NB4 (cell line): ENCODE measurements around the gene COX6B2.

ENCODE experiments used
- DNase-seq: peaks from one replicate; pipeline ENCODE4 v3.0.0; 2010; ENCODE audit warnings: low read depth
- H3K4me3 ChIP-seq: one replicate; pipeline ENCODE4 v1.5.1; 2011; ENCODE audit warnings: mild to moderate bottlenecking, low read depth, low read length, moderate library complexity
- MYC ChIP-seq: IDR thresholded peaks from 2 replicates; pipeline ENCODE4 v1.6.1; 2011; ENCODE audit warnings: low read depth, low read length
- POLR2A ChIP-seq: IDR thresholded peaks from 2 replicates; pipeline ENCODE4 v1.6.1; 2011; ENCODE audit warnings: mild to moderate bottlenecking; ENCODE audit not compliant: insufficient read length; ENCODE audit errors: extremely low read depth
- TF ChIP-seq, protein P1 (sequence below): IDR thresholded peaks from 2 replicates; pipeline ENCODE4 v1.6.1; 2011; ENCODE audit warnings: low read depth, low read length
- TF ChIP-seq, protein P2 (sequence below): IDR thresholded peaks from one replicate; pipeline ENCODE4 v1.5.1; 2012; ENCODE audit warnings: low read depth, low read length

The COX6B2 gene

DNA sequence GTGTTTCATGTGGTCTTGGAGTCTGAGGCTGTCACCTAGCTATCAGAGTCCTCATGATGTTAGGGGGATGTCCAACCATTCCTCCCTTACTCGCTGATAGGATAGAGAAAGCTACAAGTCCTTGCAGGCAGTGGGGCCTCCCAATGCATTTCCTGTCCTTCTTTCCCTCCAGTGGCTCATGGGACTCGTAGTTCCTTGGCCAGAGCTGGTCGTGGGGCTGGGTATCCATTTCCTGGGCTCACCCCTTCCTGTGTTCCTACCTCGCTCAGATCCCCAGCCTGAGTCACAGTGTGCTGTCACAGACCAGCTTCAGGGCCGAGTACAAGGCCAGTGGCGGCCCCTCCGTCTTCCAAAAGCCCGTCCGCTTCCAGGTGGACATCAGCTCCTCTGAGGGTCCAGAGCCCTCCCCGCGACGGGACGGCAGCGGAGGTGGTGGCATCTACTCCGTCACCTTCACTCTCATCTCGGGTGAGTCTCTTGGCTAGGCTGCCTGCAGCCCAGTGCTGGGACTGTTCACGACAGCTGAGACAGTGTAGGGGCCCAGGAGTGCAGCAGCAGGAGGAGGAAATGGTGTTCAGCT is 48.4 kb downstream of the COX6B2 start:
- H3K4me3 ChIP-seq: no peak overlapping the region
- peak; percentile 47 for DNase-seq
- TF ChIP-seq, protein P1, sequence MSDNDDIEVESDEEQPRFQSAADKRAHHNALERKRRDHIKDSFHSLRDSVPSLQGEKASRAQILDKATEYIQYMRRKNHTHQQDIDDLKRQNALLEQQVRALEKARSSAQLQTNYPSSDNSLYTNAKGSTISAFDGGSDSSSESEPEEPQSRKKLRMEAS: no peak
- TF ChIP-seq, protein P2, sequence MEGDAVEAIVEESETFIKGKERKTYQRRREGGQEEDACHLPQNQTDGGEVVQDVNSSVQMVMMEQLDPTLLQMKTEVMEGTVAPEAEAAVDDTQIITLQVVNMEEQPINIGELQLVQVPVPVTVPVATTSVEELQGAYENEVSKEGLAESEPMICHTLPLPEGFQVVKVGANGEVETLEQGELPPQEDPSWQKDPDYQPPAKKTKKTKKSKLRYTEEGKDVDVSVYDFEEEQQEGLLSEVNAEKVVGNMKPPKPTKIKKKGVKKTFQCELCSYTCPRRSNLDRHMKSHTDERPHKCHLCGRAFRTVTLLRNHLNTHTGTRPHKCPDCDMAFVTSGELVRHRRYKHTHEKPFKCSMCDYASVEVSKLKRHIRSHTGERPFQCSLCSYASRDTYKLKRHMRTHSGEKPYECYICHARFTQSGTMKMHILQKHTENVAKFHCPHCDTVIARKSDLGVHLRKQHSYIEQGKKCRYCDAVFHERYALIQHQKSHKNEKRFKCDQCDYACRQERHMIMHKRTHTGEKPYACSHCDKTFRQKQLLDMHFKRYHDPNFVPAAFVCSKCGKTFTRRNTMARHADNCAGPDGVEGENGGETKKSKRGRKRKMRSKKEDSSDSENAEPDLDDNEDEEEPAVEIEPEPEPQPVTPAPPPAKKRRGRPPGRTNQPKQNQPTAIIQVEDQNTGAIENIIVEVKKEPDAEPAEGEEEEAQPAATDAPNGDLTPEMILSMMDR: no peak
- TF ChIP-seq MYC (no peak), POLR2A (no peak)

DNA sequence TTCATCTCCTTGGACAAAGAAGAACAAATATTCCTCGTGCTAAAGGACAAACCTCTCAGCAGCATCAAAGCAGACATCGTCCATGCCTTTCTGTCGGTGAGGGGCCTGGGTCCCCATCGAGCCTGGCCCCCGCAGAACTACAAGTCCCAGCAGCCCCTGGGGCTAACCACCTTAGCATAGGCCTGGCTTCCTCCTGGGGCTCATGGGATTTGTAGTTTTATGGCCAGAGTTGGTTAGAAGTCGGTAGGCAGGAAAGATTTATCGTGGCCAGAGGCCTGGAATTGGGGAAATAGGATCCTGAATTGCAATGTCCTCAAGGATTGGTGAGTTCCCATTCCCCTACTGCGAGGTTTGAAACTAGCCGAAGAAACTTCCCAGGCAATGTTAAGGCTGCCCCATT is 49.0 kb downstream of the COX6B2 start:
- peak; percentile 57 for DNase-seq
- H3K4me3 ChIP-seq: no peak overlapping the region
- no peak for TF ChIP-seq POLR2A
- peak; percentile 32; the same call in 1 of the 2 replicates for TF ChIP-seq MYC
- TF ChIP-seq, protein P1: no peak

DNA sequence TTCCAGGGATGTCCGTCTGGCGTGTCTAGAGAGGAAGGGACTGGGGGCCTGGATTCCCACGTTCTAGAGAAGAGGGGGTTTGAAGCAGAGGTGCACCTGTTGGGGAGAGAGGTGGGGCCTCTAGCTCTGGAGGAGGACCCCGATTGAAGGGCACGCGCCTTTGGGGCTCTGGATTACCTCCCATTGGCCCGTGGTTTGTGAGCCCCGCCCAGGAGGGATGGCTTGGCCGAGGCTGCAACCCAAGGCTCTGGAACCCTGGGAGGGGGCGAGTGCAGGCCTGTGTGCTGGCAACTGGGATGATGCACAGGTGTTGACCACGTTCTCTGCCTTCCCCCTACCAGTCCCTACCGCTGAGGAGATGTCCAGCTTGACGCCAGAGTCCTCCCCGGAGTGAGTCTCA is 49.5 kb downstream of the COX6B2 start:
- TF ChIP-seq POLR2A (no peak), MYC (no peak)
- TF ChIP-seq, protein P1: no peak
- TF ChIP-seq, protein P2: no peak
- DNase-seq: no peak

DNA sequence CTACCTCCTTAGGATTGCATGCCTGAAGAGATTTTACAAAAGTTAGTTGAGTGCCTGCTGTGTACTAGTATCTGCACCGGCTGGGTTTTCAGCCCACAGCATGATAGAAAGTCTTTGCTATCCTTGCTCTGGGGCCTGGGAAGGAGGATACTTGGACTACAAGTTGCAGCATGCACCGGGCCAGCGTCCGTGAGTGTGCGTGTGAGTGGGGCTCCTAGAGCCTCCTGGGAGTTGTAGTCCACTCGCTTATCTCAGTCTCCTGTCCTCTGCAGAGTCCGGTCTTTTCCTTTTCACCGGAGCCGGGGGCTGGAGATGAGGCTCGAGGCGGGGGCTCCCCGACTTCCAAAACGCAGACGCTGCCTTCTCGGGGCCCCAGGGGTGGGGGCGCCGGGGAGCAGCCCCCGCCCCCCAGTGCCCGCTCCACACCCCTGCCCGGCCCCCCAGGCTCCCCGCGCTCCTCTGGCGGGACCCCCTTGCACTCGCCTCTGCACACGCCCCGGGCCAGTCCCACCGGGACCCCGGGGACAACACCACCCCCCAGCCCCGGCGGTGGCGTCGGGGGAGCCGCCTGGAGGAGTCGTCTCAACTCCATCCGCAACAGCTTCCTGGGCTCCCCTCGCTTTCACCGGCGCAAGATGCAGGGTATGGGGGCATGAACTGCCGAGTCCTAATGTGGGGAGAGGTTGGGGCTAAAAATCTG is 50.1 kb downstream of the COX6B2 start:
- DNase-seq: peak; percentile 71
- no peak overlapping the region for H3K4me3 ChIP-seq
- TF ChIP-seq POLR2A (no peak), MYC (no peak; the same call in 1 of the 2 replicates)
- TF ChIP-seq, protein P1: no peak
- TF ChIP-seq, protein P2: no peak

More for the DNA sequence above, 49.5 kb downstream of the COX6B2 start:
- H3K4me3 ChIP-seq: no peak overlapping the region

DNA sequence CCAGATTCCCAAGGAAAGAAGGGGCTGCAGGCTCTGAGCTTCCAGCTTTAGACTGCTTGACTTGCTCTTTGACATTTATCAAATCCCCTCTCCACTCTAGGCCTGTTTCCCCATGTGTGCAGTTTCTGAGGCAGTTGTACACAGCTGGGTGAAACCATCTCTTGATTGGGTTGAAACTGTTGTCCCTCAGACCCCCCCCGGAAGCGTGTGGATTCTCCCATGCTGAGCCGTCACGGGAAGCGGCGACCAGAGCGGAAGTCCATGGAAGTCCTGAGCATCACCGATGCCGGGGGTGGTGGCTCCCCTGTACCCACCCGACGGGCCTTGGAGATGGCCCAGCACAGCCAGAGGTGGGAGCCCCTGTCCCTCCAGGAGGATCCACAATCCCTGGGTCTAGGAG is 51.0 kb downstream of the COX6B2 start:
- TF ChIP-seq POLR2A (no peak), MYC (no peak)
- TF ChIP-seq, protein P1: no peak
- TF ChIP-seq, protein P2: no peak
- no peak overlapping the region for H3K4me3 ChIP-seq
- DNase-seq: no peak

DNA sequence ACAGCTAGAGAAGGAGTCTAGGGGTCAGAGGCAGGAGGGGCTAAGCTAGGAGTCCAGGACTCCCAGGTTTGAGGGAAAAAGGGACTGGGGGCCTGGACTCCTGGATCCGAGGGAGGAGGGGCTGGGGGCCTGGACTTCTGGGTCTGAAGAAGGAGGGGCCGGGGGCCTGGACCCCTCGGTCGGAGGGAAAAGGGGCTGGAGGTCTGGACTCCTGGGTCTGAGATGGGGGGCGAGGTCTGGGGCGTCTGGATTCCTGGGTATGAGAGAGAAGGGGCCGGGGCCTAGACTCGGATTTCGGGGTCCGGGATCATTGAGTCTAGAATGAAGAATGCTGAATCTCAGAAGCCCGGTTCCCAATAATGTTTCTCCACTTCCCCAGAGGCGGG is 52.2 kb downstream of the COX6B2 start:
- DNase-seq: no peak
- TF ChIP-seq, protein P2: no peak
- TF ChIP-seq POLR2A (no peak), MYC (no peak)
- TF ChIP-seq, protein P1: no peak
- H3K4me3 ChIP-seq: no peak overlapping the region
